Stomach (tissue), 4 donors: ENCODE results near the gene COLEC12.

Experiments used
- EP300 ChIP-seq: sonication (generic); formaldehyde crosslinking; IDR thresholded peaks from one replicate; pipeline ENCODE4 v1.6.1; 2017; ENCODE audit warnings: antibody characterized with exemption
- POLR2A ChIP-seq, 4 donors: fragments of 450-650 bp; IDR thresholded peaks; one replicate each; pipeline ENCODE4 v1.6.1; 2016; ENCODE audit warnings: antibody characterized with exemption in 4 of 4, control low read depth in 2 of 4, mild to moderate bottlenecking in 1 of 4, moderate library complexity in 1 of 4
- TF ChIP-seq, protein P1 (sequence below), 7 experiments: fragments of 450-650 bp in 4 of 7; fragments of 200-600 bp in 3 of 7; sonication (generic) in 3 of 7; IDR thresholded peaks; one replicate each; pipeline ENCODE4 v1.5.1; 2016 to 2019; ENCODE audit warnings: antibody characterized with exemption in 7 of 7, control low read depth in 2 of 7, mild to moderate bottlenecking in 1 of 7

- TF ChIP-seq POLR2A (IDR thresholded peaks at IDR 0.05) (no peak), EP300 (no peak)
- TF ChIP-seq, protein P1, sequence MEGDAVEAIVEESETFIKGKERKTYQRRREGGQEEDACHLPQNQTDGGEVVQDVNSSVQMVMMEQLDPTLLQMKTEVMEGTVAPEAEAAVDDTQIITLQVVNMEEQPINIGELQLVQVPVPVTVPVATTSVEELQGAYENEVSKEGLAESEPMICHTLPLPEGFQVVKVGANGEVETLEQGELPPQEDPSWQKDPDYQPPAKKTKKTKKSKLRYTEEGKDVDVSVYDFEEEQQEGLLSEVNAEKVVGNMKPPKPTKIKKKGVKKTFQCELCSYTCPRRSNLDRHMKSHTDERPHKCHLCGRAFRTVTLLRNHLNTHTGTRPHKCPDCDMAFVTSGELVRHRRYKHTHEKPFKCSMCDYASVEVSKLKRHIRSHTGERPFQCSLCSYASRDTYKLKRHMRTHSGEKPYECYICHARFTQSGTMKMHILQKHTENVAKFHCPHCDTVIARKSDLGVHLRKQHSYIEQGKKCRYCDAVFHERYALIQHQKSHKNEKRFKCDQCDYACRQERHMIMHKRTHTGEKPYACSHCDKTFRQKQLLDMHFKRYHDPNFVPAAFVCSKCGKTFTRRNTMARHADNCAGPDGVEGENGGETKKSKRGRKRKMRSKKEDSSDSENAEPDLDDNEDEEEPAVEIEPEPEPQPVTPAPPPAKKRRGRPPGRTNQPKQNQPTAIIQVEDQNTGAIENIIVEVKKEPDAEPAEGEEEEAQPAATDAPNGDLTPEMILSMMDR (IDR thresholded peaks at IDR 0.05), result no peak
Measured at GRCh38 chr18:533995-534601, 33.6 kb upstream of the COLEC12 start.
